HCT116 (cell line): ENCODE measurements around the gene SYNE1. TPM values are rescaled to one million over a fixed set of nuclear protein-coding genes. Genes with fewer than 3 reads are reported as not detected.

ENCODE experiments used
- ATAC-seq: fragments of 200-7000 bp; cut with Tn5 transposase; 2 replicates; pipeline ENCODE4 v1.9.1; 2020; ENCODE audit warnings: mild to moderate bottlenecking, moderate library complexity
- BruUV-seq: library from RNA; stranded (reverse); fragments of 400-500 nt; replicated peaks from 2 replicates; lab custom pipeline; 2021; lab: Mats Ljungman, UMichigan
- CTCF ChIA-PET: fragments of 300-600 bp; sonication (Branson Sonifier 250); formaldehyde crosslinking; loops from one replicate; lab custom pipeline; 2021; ENCODE audit warnings: antibody characterized with exemption; lab: Charles Lee
- POLR2A ChIA-PET: fragments of 300-600, 350-600 bp; sonication (Branson Sonifier 250); formaldehyde crosslinking; loops from one replicate; lab custom pipeline; 2021; ENCODE audit warnings: antibody characterized with exemption; lab: Charles Lee
- RAD21 ChIA-PET, 2 experiments: fragments of 300-600 bp; sonication (Branson Sonifier 250); formaldehyde crosslinking; loops; one replicate each; lab custom pipeline; 2023; ENCODE audit warnings: low total read pairs in 2 of 2; ENCODE audit not compliant: uncharacterized antibody in 2 of 2, unreplicated experiment in 2 of 2, low non-redundant PET in 1 of 2; lab: Charles Lee
- DNase-seq: peaks from one replicate; pipeline ENCODE4 v3.0.0-alpha.2; 2010; ENCODE audit warnings: low read depth, low spot score
- H2AFZ ChIP-seq: fragments of 200-600 bp; shearing (Covaris generic), sonication (generic); 2 replicates; pipeline ENCODE4 v1.6.1; 2017; ENCODE audit warnings: low read depth, mixed run types, mixed read lengths, antibody characterized with exemption, low read length; ENCODE audit not compliant: poor library complexity, severe bottlenecking
- H3K27ac ChIP-seq: 2 replicates; pipeline ENCODE4 v1.5.1; 2012; ENCODE audit warnings: low read depth, low read length
- H3K27me3 ChIP-seq: fragments of 200-600 bp; sonication (generic); 2 replicates; pipeline ENCODE4 v1.6.1; 2016; ENCODE audit warnings: mixed run types, low read length, mixed read lengths; ENCODE audit not compliant: insufficient read depth
- H3K36me3 ChIP-seq, 2 experiments: fragments of 200-500 bp in 1 of 2; fragments of 200-600 bp in 1 of 2; sonication (Bioruptor generic) in 1 of 2; sonication (generic) in 1 of 2; 2 replicates each; pipeline versions ENCODE4 v1.5.1 to v1.6.1; 2014 to 2016; ENCODE audit warnings: low read length in 2 of 2, inconsistent platforms in 1 of 2, mixed read lengths in 1 of 2, mixed run types in 1 of 2; ENCODE audit not compliant: insufficient read depth in 2 of 2, control insufficient read depth in 1 of 2
- H3K4me1 ChIP-seq, 2 experiments: fragments of 200-600 bp in 1 of 2; sonication (generic) in 1 of 2; 2 replicates each; pipeline versions ENCODE4 v1.5.1 to v1.6.1; 2012 to 2017; ENCODE audit warnings: low read length in 2 of 2, inconsistent platforms in 1 of 2, mild to moderate bottlenecking in 1 of 2, mixed read lengths in 1 of 2, mixed run types in 1 of 2, moderate library complexity in 1 of 2; ENCODE audit not compliant: insufficient read depth in 2 of 2, control insufficient read depth in 1 of 2
- H3K4me2 ChIP-seq: fragments of 200-600 bp; sonication (generic); 2 replicates; pipeline ENCODE4 v1.6.1; 2017; ENCODE audit warnings: mixed run types, low read length, mixed read lengths
- H3K4me3 ChIP-seq, 2 experiments: fragments of 200-600 bp in 1 of 2; sonication (generic) in 1 of 2; replicated peaks in 1 of 2; 2 replicates each; pipeline ENCODE4 v1.5.1; 2011 to 2016; ENCODE audit warnings: low read length in 2 of 2, control low read depth in 1 of 2, low read depth in 1 of 2, mild to moderate bottlenecking in 1 of 2, mixed read lengths in 1 of 2, mixed run types in 1 of 2
- H3K79me2 ChIP-seq: fragments of 200-600 bp; sonication (generic); 2 replicates; pipeline ENCODE4 v1.6.1; 2017; ENCODE audit warnings: mild to moderate bottlenecking, mixed run types, low read length, moderate library complexity, mixed read lengths; ENCODE audit not compliant: insufficient read depth
- H3K9ac ChIP-seq: fragments of 200-600 bp; sonication (generic); 2 replicates; pipeline ENCODE4 v1.6.1; 2016; ENCODE audit warnings: low read length, mixed read lengths
- H3K9me2 ChIP-seq: fragments of 200-600 bp; sonication (generic), shearing (Covaris generic); 2 replicates; pipeline ENCODE4 v1.6.1; 2017; ENCODE audit warnings: mixed run types, mild to moderate bottlenecking, moderate library complexity; ENCODE audit not compliant: insufficient read depth
- H3K9me3 ChIP-seq, 2 experiments: fragments of 200-500 bp in 1 of 2; fragments of 200-600 bp in 1 of 2; sonication (Bioruptor generic) in 1 of 2; sonication (generic) in 1 of 2; 2 replicates each; pipeline ENCODE4 v1.6.1; 2014 to 2017; ENCODE audit warnings: low read length in 2 of 2, mixed read lengths in 2 of 2, inconsistent platforms in 1 of 2, low read depth in 1 of 2, mild to moderate bottlenecking in 1 of 2, mixed run types in 1 of 2, moderate library complexity in 1 of 2; ENCODE audit not compliant: control insufficient read depth in 1 of 2, insufficient read depth in 1 of 2
- H4K20me1 ChIP-seq: fragments of 200-600 bp; sonication (generic), shearing (Covaris generic); 2 replicates; pipeline ENCODE4 v1.6.1; 2017; ENCODE audit warnings: mixed run types, mild to moderate bottlenecking, moderate library complexity; ENCODE audit not compliant: insufficient read depth
- CEBPB ChIP-seq: IDR thresholded peaks from 2 replicates; pipeline ENCODE4 v1.6.1; 2012; ENCODE audit warnings: low read depth
- EZH2phosphoT487 ChIP-seq: fragments of 200-600 bp; IDR thresholded peaks from 2 replicates; pipeline ENCODE4 v1.6.1; 2018; ENCODE audit warnings: antibody characterized with exemption, borderline replicate concordance
- JUND ChIP-seq: IDR thresholded peaks from 2 replicates; pipeline ENCODE4 v1.6.1; 2012
- POLR2AphosphoS5 ChIP-seq: IDR thresholded peaks from 2 replicates; pipeline ENCODE4 v1.6.1; 2011; ENCODE audit warnings: mild to moderate bottlenecking, low read depth, low read length, moderate library complexity
- SRF ChIP-seq: IDR thresholded peaks from 2 replicates; pipeline ENCODE4 v1.6.1; 2012; ENCODE audit warnings: low read depth
- ZFX ChIP-seq: fragments of 450-650 bp; IDR thresholded peaks from 2 replicates; pipeline ENCODE4 v1.6.1; 2017
- intact Hi-C: fragments of 100-400 bp; cut with micrococcal nuclease; formaldehyde crosslinking; loops from 2 replicates; pipeline ENCODE4 v1.10.0; 2022
- total RNA-seq: library from RNA; stranded (reverse); gene quantifications from one replicate; pipeline ENCODE4 v1.2.1, GENCODE V29; 2021; ENCODE audit not compliant: unreplicated experiment

The SYNE1 gene
- total RNA-seq, 1 experiment from 2014 or later = 5.4 TPM

- intact Hi-C loops = no loop called here
- Histone ChIP-seq H4K20me1 (no peaks in the 10 kb centered on the region), H3K4me2 (no peak overlapping the region), H3K36me3 (no peaks in the 10 kb centered on the region), H3K4me1 (no peaks in the 10 kb centered on the region), H3K27ac (no peak overlapping the region), H3K9me3 (no peaks in the 10 kb centered on the region), H3K79me2 (no peaks in the 10 kb centered on the region), H2AFZ (no peak overlapping the region), H3K9ac (no peak overlapping the region), H3K9me2 (no peaks in the 10 kb centered on the region), H3K4me3 (no peak overlapping the region), H3K27me3 (no peaks in the 10 kb centered on the region)
- ChIA-PET RAD21 (no interaction called here), CTCF (interaction anchor here (1.6 kb wide), 1 partner anchor 34 kb away, joined by 5 read pairs; no protein-coding TSS in a partner anchor), POLR2A (no interaction called here)
- DNase-seq (no peak), ATAC-seq (no peak)
- BruUV-seq = no TSS peak
- no peak for TF ChIP-seq POLR2AphosphoS5
- TF ChIP-seq SRF = no peak
- no peak for TF ChIP-seq JUND
Measured at GRCh38 chr6:152372945-152373344, 264.2 kb downstream of the SYNE1 start.

- no peak for DNase-seq
- no peaks in the 10 kb centered on the region for H4K20me1 ChIP-seq
- H3K9me2 ChIP-seq = no peaks in the 10 kb centered on the region
- RAD21 ChIA-PET = no interaction called here
- CTCF ChIA-PET = no interaction called here
- H3K79me2 ChIP-seq = no peaks in the 10 kb centered on the region
- intact Hi-C loops = no loop called here
- BruUV-seq = no TSS peak
- no peak overlapping the region for H3K27ac ChIP-seq
- TF ChIP-seq EZH2phosphoT487 = no peak
- no peak for TF ChIP-seq JUND
- TF ChIP-seq POLR2AphosphoS5 = no peak
- no peak for TF ChIP-seq ZFX
- no peak for TF ChIP-seq CEBPB
- no peak overlapping the region for H3K4me3 ChIP-seq
- no peak overlapping the region for H2AFZ ChIP-seq
- H3K4me1 ChIP-seq = no peaks in the 10 kb centered on the region
- no peaks in the 10 kb centered on the region for H3K9me3 ChIP-seq
- no peaks in the 10 kb centered on the region for H3K36me3 ChIP-seq
- POLR2A ChIA-PET = no interaction called here
- no peak overlapping the region for H3K4me2 ChIP-seq
- no peak overlapping the region for H3K9ac ChIP-seq
- H3K27me3 ChIP-seq = no peaks in the 10 kb centered on the region
- ATAC-seq = no peak
Measured at GRCh38 chr6:152371775-152372174, 265.4 kb downstream of the SYNE1 start.
